AG09309 (cell line): ENCODE data around the gene MPHOSPH6.

ENCODE experiments used
- DNase-seq: peaks from one replicate; pipeline ENCODE4 v3.0.0-alpha.2; 2010; ENCODE audit warnings: low read depth
- H3K4me3 ChIP-seq: 2 replicates; pipeline ENCODE4 v1.5.1; 2011; ENCODE audit warnings: mild to moderate bottlenecking, low read depth, low read length, moderate library complexity; ENCODE audit not compliant: control insufficient read depth
- TF ChIP-seq, protein P1 (sequence below): IDR thresholded peaks from 2 replicates; pipeline ENCODE4 v1.5.1; 2011; ENCODE audit warnings: mild to moderate bottlenecking, low read depth, low read length, inconsistent platforms; ENCODE audit not compliant: insufficient read depth, control insufficient read depth; ENCODE audit errors: missing control alignments

Gene MPHOSPH6

DNA sequence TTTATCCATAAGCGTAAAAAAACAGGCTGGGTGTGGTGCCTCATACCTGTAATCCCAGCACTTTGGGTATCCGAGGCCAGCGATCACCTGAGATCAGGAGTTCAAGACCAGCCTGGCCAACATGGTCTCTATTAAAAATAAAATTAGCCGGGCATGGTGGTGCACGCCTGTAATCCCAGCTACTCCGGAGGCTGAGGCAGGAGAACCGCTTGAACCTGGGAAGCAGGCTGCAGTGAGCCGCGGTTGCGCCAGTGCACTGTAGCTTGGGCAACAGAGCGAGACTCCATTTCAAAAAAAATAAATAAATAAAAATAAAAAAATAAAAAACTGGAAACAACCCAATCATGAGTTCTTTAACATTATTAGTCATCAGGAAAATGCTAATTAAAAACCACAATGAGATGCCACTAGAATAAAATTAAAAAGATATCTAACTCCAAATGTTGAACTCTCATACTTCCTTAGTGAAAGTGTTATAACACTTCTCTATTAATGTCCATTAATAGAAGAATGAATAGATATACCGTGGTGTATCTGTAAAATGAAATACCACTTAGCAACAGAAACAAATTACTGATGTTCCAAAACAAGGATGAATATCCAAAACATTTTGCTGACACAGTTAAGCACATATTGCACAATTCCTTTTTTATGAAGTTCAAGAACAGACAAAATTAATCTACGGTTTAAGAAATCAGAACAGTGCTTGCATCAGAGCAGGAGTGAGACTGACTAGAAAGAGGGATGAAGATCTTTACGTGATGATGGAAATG is 13.1 kb downstream of the MPHOSPH6 start:
- peak; percentile 16 for DNase-seq
- H3K4me3 ChIP-seq, result no peak overlapping the region

GRCh38 chr16:82152641-82153112 is 17.3 kb downstream of the MPHOSPH6 start:
- TF ChIP-seq, protein P1, sequence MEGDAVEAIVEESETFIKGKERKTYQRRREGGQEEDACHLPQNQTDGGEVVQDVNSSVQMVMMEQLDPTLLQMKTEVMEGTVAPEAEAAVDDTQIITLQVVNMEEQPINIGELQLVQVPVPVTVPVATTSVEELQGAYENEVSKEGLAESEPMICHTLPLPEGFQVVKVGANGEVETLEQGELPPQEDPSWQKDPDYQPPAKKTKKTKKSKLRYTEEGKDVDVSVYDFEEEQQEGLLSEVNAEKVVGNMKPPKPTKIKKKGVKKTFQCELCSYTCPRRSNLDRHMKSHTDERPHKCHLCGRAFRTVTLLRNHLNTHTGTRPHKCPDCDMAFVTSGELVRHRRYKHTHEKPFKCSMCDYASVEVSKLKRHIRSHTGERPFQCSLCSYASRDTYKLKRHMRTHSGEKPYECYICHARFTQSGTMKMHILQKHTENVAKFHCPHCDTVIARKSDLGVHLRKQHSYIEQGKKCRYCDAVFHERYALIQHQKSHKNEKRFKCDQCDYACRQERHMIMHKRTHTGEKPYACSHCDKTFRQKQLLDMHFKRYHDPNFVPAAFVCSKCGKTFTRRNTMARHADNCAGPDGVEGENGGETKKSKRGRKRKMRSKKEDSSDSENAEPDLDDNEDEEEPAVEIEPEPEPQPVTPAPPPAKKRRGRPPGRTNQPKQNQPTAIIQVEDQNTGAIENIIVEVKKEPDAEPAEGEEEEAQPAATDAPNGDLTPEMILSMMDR, result no peak
- no peak overlapping the region for H3K4me3 ChIP-seq
- DNase-seq, result peak; percentile 42

More for the DNA sequence above, 13.1 kb downstream of the MPHOSPH6 start:
- TF ChIP-seq, protein P1, result no peak

DNA sequence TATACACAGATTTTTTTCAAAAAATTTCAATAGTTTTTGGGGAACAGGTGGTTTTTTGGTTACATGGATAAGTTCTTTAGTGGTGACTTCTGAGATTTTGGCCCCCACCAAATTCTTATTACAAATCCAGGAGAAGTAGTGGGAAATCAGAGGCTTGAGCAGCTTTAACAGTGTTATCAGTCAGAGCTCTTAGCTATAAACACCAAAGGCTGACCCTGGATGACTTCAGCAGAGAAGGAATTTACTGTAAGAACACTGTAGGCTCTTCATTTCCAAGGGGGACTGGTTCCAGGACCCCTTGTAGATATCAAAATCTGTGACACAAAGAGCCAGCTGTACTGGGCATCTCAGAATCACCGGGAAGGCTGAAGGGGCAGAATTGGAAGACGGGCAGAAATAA is 17.8 kb downstream of the MPHOSPH6 start:
- DNase-seq, result no peak
- H3K4me3 ChIP-seq, result no peak overlapping the region
- TF ChIP-seq, protein P1, result no peak

DNA sequence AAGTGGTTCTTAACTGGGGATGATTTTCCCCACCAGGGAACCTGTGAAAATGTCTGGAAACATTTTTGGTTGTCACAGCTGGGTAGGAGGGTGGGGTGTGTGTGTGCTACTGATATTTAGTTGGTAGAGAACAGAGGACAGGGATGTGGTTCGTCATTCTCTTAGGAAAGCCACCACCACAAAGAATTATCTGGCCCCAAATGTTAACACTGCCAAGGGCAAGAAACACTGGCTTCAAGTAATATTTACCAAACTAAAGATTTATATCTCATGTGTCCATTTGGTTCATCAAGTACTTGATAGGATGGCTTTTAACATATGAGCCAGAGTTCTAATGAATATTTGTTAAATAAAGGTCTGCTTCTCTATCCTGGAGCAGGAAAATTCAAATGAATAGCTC is 19.5 kb downstream of the MPHOSPH6 start:
- DNase-seq, result no peak
- no peak overlapping the region for H3K4me3 ChIP-seq
- TF ChIP-seq, protein P1, result no peak

DNA sequence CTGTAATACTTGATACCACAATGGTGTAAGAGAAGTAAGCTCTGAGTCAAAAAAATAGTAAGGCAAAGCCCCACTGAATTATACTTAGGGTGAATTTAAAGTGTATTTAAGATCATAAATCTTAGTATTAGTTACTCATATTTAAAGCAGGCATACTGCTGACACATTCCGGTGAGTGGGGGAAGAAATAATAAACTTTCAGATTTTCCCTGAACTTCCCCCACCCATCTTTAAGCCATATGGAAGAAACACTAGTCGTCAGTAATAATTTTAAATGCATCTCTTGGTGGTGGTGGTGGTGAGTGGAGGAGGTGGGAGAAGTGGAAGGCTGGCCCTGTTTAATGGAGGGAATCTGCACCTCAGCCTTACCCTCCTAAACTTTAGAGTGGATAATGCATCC is 20.5 kb downstream of the MPHOSPH6 start:
- TF ChIP-seq, protein P1, result no peak
- H3K4me3 ChIP-seq, result no peak overlapping the region
- no peak for DNase-seq

- no peak for DNase-seq
- no peak overlapping the region for H3K4me3 ChIP-seq
- TF ChIP-seq, protein P1, result no peak
Measured at GRCh38 chr16:82147546-82147945, 22.5 kb downstream of the MPHOSPH6 start.
